Endothelial cell of umbilical vein (primary cell): ENCODE results near the gene TMEM62.

Experiments used
- EZH2 ChIP-seq: IDR thresholded peaks from 2 replicates; pipeline ENCODE4 v1.6.1; 2012; ENCODE audit warnings: borderline replicate concordance, low read depth, mild to moderate bottlenecking, moderate library complexity, low read length, inconsistent platforms; ENCODE audit not compliant: severe bottlenecking
- FOS ChIP-seq: IDR thresholded peaks from 2 replicates; pipeline ENCODE4 v1.6.1; 2011; ENCODE audit warnings: mild to moderate bottlenecking, low read length, moderate library complexity, borderline replicate concordance; ENCODE audit not compliant: insufficient read depth
- JUN ChIP-seq: IDR thresholded peaks from 2 replicates; pipeline ENCODE4 v1.6.1; 2011; ENCODE audit warnings: borderline replicate concordance, low read depth; ENCODE audit not compliant: insufficient read length, insufficient read depth
- MYC ChIP-seq: IDR thresholded peaks from one replicate; pipeline ENCODE4 v1.6.1; 2011; ENCODE audit warnings: mild to moderate bottlenecking, low read depth, low read length
- POLR2A ChIP-seq: IDR thresholded peaks from 2 replicates; pipeline ENCODE4 v1.6.1; 2012; ENCODE audit warnings: low read depth, mild to moderate bottlenecking, control low read depth, low read length
- POLR2AphosphoS5 ChIP-seq: IDR thresholded peaks from 2 replicates; pipeline ENCODE4 v1.6.1; 2012; ENCODE audit warnings: low read depth, mild to moderate bottlenecking, control low read depth, low read length, moderate library complexity; ENCODE audit not compliant: insufficient read depth
- TF ChIP-seq, protein P1 (sequence below), 2 donors: IDR thresholded peaks; 1 replicate in 1 of 2; 2 replicates in 1 of 2; pipeline ENCODE4 v1.5.1; 2011; ENCODE audit warnings: low read length in 2 of 2, mild to moderate bottlenecking in 2 of 2, moderate library complexity in 2 of 2, control low read depth in 1 of 2, inconsistent platforms in 1 of 2, low read depth in 1 of 2; ENCODE audit not compliant: insufficient read depth in 1 of 2; ENCODE audit errors: extremely low read depth in 1 of 2
- TF ChIP-seq, protein P2 (sequence below): IDR thresholded peaks from 2 replicates; pipeline ENCODE4 v1.6.1; 2011; ENCODE audit not compliant: insufficient read depth, insufficient read length

DNA sequence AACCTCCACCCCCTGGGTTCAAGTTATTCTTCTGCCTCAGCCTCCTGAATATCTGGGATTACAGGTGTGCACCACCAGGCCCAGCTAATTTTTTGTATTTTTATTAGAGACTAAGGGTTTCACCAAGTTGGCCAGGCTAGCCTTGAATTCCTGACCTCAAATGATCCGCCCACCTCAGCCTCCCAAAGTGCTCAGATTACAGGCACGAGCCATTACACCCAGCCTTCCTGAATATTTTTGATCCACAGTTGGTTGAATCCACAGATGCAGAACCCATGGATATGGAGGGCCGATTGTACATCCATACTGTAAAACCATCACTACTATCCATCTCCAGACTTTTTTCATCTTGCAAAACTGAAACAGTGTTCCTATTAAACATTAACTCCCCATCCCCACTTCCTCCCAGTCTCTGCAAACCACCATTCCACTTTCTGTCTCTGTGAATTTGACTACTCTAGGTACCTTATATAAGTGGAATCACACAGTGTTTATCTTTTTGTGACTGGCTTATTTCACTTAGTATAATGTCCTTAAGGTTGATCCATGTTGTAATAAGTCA, 8.2 kb upstream of the TMEM62 start:
- TF ChIP-seq, protein P1, sequence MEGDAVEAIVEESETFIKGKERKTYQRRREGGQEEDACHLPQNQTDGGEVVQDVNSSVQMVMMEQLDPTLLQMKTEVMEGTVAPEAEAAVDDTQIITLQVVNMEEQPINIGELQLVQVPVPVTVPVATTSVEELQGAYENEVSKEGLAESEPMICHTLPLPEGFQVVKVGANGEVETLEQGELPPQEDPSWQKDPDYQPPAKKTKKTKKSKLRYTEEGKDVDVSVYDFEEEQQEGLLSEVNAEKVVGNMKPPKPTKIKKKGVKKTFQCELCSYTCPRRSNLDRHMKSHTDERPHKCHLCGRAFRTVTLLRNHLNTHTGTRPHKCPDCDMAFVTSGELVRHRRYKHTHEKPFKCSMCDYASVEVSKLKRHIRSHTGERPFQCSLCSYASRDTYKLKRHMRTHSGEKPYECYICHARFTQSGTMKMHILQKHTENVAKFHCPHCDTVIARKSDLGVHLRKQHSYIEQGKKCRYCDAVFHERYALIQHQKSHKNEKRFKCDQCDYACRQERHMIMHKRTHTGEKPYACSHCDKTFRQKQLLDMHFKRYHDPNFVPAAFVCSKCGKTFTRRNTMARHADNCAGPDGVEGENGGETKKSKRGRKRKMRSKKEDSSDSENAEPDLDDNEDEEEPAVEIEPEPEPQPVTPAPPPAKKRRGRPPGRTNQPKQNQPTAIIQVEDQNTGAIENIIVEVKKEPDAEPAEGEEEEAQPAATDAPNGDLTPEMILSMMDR (IDR thresholded peaks at IDR 0.05; ENCODE audit: extremely low read depth in 1 of 2, insufficient read depth in 1 of 2, low read depth in 1 of 2, low read length in 2 of 2), result no peak
- TF ChIP-seq MYC (no peak), EZH2 (no peak), POLR2AphosphoS5 (no peak), POLR2A (no peak), JUN (no peak), FOS (no peak)
- TF ChIP-seq, protein P2, sequence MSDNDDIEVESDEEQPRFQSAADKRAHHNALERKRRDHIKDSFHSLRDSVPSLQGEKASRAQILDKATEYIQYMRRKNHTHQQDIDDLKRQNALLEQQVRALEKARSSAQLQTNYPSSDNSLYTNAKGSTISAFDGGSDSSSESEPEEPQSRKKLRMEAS, result no peak
